ENCODE results near the gene TEX22.

The TEX22 gene

DNA sequence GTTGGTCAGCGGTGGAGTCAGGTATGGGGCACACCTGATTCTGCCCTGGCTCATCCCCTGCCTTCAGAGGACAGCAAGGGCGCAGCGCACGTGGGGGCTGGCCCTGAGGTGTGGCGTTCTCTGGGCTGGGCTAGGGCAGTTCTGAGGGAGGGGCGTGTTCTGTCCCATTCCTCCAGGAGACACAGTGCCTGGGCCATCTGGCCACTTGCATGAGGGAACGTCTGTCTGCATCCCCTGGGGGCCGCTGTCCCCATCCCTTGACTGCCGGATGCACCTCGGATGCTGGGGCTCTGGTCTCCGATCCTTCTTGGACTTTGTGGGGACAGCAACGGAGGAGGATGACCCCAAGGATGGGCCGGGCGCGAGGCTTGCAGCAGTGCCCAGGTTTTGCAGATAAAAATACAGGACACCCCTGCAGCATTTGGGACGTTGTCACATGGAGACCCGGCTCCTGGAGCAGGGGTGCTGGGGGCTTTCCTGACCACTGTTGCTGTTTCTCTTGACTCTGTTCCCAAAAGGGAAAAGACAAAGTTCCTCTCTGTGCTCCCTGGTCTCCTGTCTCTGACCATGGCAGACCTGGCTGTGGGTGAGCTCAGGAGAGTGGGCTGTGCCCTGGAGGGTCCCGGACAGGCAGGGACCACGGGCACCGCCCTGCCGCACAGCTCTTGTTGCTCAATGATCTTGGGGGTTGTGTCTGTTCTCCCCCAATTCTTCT, 28.2 kb downstream of the TEX22 start:
- TF ChIP-seq NFIC (IDR thresholded peaks at IDR 0.05), result no peak
- TF ChIP-seq, protein P1, sequence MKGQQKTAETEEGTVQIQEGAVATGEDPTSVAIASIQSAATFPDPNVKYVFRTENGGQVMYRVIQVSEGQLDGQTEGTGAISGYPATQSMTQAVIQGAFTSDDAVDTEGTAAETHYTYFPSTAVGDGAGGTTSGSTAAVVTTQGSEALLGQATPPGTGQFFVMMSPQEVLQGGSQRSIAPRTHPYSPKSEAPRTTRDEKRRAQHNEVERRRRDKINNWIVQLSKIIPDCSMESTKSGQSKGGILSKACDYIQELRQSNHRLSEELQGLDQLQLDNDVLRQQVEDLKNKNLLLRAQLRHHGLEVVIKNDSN (IDR thresholded peaks at IDR 0.05), result no peak
- no peak for TF ChIP-seq TCF12 (IDR thresholded peaks at IDR 0.05; ENCODE audit: low read depth)
- TF ChIP-seq RAD21 (IDR thresholded peaks at IDR 0.05; ENCODE audit: low read depth), result no peak
- TF ChIP-seq, protein P2, sequence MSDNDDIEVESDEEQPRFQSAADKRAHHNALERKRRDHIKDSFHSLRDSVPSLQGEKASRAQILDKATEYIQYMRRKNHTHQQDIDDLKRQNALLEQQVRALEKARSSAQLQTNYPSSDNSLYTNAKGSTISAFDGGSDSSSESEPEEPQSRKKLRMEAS (IDR thresholded peaks at IDR 0.05), result no peak
- no peak for TF ChIP-seq FOXM1 (IDR thresholded peaks at IDR 0.05; ENCODE audit: borderline replicate concordance, low read depth)
- no peak for TF ChIP-seq EP300 (IDR thresholded peaks at IDR 0.05; ENCODE audit: borderline replicate concordance)
- TF ChIP-seq, protein P3, sequence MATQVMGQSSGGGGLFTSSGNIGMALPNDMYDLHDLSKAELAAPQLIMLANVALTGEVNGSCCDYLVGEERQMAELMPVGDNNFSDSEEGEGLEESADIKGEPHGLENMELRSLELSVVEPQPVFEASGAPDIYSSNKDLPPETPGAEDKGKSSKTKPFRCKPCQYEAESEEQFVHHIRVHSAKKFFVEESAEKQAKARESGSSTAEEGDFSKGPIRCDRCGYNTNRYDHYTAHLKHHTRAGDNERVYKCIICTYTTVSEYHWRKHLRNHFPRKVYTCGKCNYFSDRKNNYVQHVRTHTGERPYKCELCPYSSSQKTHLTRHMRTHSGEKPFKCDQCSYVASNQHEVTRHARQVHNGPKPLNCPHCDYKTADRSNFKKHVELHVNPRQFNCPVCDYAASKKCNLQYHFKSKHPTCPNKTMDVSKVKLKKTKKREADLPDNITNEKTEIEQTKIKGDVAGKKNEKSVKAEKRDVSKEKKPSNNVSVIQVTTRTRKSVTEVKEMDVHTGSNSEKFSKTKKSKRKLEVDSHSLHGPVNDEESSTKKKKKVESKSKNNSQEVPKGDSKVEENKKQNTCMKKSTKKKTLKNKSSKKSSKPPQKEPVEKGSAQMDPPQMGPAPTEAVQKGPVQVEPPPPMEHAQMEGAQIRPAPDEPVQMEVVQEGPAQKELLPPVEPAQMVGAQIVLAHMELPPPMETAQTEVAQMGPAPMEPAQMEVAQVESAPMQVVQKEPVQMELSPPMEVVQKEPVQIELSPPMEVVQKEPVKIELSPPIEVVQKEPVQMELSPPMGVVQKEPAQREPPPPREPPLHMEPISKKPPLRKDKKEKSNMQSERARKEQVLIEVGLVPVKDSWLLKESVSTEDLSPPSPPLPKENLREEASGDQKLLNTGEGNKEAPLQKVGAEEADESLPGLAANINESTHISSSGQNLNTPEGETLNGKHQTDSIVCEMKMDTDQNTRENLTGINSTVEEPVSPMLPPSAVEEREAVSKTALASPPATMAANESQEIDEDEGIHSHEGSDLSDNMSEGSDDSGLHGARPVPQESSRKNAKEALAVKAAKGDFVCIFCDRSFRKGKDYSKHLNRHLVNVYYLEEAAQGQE (IDR thresholded peaks at IDR 0.05; ENCODE audit: low read depth), result no peak
- TF ChIP-seq TAF1 (IDR thresholded peaks at IDR 0.05; ENCODE audit: low read depth), result no peak
- TF ChIP-seq TEAD4 (IDR thresholded peaks at IDR 0.05), result no peak
- TF ChIP-seq ZBTB7A (IDR thresholded peaks at IDR 0.05; ENCODE audit: low read depth), result no peak
- TF ChIP-seq EGR1 (IDR thresholded peaks at IDR 0.05), result no peak

DNA sequence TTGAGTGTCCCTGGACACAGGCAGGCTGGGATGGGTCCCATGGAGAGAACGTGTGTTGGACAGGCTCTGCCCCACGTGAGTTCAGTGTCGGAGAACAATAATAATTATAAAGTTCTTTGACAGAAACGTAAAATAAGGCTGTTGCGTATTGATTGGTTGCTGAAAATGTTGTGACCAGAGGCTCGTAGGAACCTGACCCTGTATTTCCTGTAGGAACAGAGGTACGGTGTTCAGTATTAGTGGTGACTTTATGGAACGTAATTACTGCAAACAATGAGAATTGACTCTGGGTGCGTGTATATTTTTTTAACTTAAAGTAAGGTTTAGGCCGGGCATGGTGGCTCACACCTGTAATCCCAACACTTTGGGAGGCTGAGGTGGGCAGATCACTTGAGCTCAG, 29.1 kb downstream of the TEX22 start:
- TF ChIP-seq CEBPB (IDR thresholded peaks at IDR 0.05) (no peak), CREB1 (IDR thresholded peaks at IDR 0.05; ENCODE audit: low read depth) (no peak), FOXM1 (IDR thresholded peaks at IDR 0.05; ENCODE audit: borderline replicate concordance, low read depth) (no peak), EGR1 (IDR thresholded peaks at IDR 0.05) (no peak), TEAD4 (IDR thresholded peaks at IDR 0.05) (no peak), ZBTB7A (IDR thresholded peaks at IDR 0.05; ENCODE audit: low read depth) (no peak), RAD21 (IDR thresholded peaks at IDR 0.05; ENCODE audit: low read depth) (no peak), TAF1 (IDR thresholded peaks at IDR 0.05; ENCODE audit: low read depth) (no peak), YY1 (IDR thresholded peaks at IDR 0.05; ENCODE audit: low read depth) (no peak), NFIC (IDR thresholded peaks at IDR 0.05) (no peak), EP300 (IDR thresholded peaks at IDR 0.05; ENCODE audit: borderline replicate concordance) (no peak), TCF12 (IDR thresholded peaks at IDR 0.05; ENCODE audit: low read depth) (no peak)
- TF ChIP-seq, protein P2 (IDR thresholded peaks at IDR 0.05), result no peak
- TF ChIP-seq, protein P1 (IDR thresholded peaks at IDR 0.05), result no peak
- TF ChIP-seq, protein P3 (IDR thresholded peaks at IDR 0.05; ENCODE audit: low read depth), result no peak

DNA sequence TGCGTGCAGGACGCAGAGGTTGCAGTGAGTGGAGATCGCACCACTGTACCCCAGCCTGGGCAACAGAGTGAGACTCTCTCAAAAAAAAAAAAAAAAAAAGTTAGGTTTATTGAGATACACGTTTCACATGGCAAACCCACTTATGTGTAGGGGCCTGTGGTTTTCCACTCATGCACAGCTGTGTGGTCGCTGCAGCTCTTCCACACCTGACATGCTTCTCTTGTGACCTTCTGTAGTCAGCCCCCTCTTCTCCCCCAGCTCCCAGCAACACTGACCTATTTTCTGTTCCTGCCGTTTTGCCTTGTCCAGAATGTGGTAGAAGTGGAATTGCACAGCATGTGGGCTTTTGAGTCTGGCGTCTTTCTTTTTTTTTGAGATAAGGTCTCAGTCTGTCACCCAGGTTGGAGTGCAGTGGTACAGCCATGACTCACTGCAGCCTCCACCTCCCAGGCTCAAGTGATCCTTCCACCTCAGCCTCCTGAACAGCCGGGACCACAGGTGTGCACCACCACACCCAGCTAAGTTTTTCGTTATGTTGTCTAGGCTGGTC, 29.7 kb downstream of the TEX22 start:
- TF ChIP-seq TEAD4 (IDR thresholded peaks at IDR 0.05) (no peak), CREB1 (IDR thresholded peaks at IDR 0.05; ENCODE audit: low read depth) (no peak), YY1 (IDR thresholded peaks at IDR 0.05; ENCODE audit: low read depth) (no peak), TCF12 (IDR thresholded peaks at IDR 0.05; ENCODE audit: low read depth) (no peak), EGR1 (IDR thresholded peaks at IDR 0.05) (no peak), RAD21 (IDR thresholded peaks at IDR 0.05; ENCODE audit: low read depth) (no peak), EP300 (IDR thresholded peaks at IDR 0.05; ENCODE audit: borderline replicate concordance) (no peak), FOXM1 (IDR thresholded peaks at IDR 0.05; ENCODE audit: borderline replicate concordance, low read depth) (no peak), CEBPB (IDR thresholded peaks at IDR 0.05) (no peak), TAF1 (IDR thresholded peaks at IDR 0.05; ENCODE audit: low read depth) (no peak), NFIC (IDR thresholded peaks at IDR 0.05) (no peak), ZBTB7A (IDR thresholded peaks at IDR 0.05; ENCODE audit: low read depth) (no peak)
- TF ChIP-seq, protein P3 (IDR thresholded peaks at IDR 0.05; ENCODE audit: low read depth), result no peak
- TF ChIP-seq, protein P1 (IDR thresholded peaks at IDR 0.05), result no peak
- TF ChIP-seq, protein P2 (IDR thresholded peaks at IDR 0.05), result no peak
